ENCODE results near the gene CARS2. TPM values are rescaled to one million over a fixed set of nuclear protein-coding genes. Genes with fewer than 3 reads are reported as not detected.
A peak's percentile ranks its signal among the peaks of the same experiment; 100 is the strongest.
"Not testable (repeated sequence)": the region's sequence is repeated elsewhere in the genome, so short reads cannot be mapped to it uniquely, and the experiment has no call there.

The CARS2 gene
- polyA plus RNA-seq, 3 donors from 2014 or later, result 40.8 to 54.5 (median 40.8) TPM

DNA sequence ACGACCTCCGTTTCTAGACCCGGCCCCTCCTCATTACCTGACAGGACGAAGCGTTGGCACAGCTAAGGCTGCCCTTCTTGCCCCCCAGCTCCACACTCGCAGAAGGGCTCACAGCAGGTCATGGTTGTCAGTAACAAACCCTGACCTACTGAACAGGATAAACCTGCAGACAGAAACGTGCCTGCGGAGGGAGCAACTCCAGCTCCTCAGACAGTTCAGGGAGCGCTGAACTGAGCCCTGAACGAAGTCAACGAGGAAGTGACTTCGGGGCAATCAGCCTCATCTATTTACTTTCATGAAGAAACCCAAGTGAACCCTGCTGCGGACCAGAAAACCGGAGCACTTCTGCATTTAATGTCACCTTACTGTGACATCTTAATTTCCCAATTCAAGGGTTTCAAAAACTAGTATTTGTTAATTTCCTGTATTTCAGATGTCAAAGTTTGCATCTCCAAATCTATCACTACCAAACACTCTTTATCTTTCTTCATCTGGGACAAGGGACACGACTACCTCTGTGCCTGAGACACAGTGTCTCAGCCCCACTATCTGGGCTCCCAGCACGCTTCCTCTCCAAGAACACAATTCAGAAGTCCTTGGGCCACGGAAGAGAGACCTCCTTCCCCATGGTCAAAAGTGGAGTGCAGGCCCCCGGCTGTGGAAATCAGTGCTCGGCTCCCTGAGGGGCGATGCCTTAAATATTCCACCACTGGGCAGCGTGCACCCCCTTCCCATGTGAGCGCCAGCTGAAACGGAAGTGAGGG, 40.2 kb downstream of the CARS2 start:
- H3K27ac Mint-ChIP-seq, result no peak overlapping the region
- peaks cover 22 to 69% (median 35%) of the 10 kb centered on the region in 3 donors for H3K36me3 Mint-ChIP-seq
- peaks cover 0 to 1% (median 0%) of the 10 kb centered on the region in 3 donors for H3K27me3 Mint-ChIP-seq (ENCODE audit: low read depth in 3 of 3)
- H3K4me3 Mint-ChIP-seq, result no peak overlapping the region
- no peaks in the 10 kb centered on the region for H3K9me3 Mint-ChIP-seq
- peaks cover 0 to under 1% of the 10 kb centered on the region in 2 donors for H3K4me1 Mint-ChIP-seq
- DNase-seq, result no peak

DNA sequence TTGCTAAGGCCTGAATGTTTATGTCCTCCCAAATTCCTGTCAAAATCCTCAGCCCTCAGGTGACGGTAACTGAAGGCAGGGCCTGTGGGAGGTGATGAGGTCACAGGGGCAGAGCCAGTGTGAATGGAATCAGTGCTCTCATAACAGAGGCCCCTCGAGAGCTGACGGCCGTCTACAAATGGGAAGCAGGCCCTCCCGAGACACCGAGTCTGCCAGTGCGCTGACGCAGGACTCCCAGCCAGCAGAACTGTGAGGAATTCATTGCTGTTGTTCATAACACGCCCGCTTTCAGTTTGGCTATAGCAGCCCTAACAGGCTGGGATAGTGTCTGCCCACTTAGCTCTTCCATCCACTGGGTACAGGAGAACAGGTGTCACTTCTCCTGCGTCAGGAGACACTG, 41.2 kb downstream of the CARS2 start:
- H3K4me1 Mint-ChIP-seq, result peaks cover 0 to 7% of the 10 kb centered on the region in 2 donors
- peaks cover 27 to 67% (median 39%) of the 10 kb centered on the region in 3 donors for H3K36me3 Mint-ChIP-seq
- no peak for DNase-seq
- H3K4me3 Mint-ChIP-seq, result no peak overlapping the region
- no peak overlapping the region for H3K27ac Mint-ChIP-seq
- no peaks in the 10 kb centered on the region for H3K9me3 Mint-ChIP-seq
- H3K27me3 Mint-ChIP-seq (ENCODE audit: low read depth in 3 of 3), result peaks cover 0 to 1% (median 0%) of the 10 kb centered on the region in 3 donors

DNA sequence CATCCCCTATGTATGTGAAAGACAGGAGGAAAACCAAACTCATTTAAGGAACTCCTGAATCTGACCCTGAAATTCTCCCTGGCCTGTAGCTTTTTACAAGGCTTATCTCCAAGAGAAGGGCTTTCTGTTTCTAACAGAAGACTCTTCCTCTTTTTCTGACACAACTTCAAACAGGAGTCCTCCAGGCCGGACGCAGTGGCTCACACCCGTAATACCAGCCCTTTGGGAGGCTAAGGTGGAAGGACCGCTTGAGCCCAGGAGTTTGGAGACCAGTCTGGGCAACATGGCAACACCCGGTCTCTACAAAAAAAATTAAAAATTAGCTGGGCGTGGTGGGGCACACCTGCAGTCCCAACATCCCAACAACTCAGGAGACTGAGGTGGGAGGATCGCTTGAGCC, 41.9 kb downstream of the CARS2 start:
- Mint-ChIP-seq H3K27me3 (ENCODE audit: low read depth in 3 of 3) (peaks cover 0 to 1% (median 0%) of the 10 kb centered on the region in 3 donors), H3K27ac (no peak overlapping the region), H3K4me3 (no peak overlapping the region), H3K9me3 (no peaks in the 10 kb centered on the region), H3K4me1 (peaks cover 4 to 13% of the 10 kb centered on the region in 2 donors), H3K36me3 (peaks cover 27 to 65% (median 41%) of the 10 kb centered on the region in 3 donors)
- DNase-seq, result no peak

DNA sequence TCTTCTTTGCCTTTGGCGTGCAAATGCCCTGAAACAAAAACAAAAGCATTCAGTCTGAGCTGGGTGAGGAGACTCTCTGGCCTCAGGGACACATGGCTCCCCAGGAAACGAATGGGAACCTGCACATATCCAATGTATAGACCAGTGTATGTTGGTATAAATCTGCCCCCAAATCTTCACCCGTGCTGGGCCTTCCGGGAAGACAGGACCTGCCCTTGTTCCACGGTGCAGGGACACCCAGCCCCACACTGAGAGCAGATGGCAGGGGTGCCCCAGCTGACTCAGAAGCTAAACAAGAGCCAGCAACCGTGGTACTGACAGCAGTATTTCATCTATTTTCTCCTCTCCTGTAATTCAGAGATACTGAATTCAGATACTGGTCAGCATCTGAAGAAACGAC, 42.4 kb downstream of the CARS2 start:
- Mint-ChIP-seq H3K4me3 (no peak overlapping the region), H3K27ac (peak overlapping the region in 1 of 6 donors; percentile 8), H3K27me3 (ENCODE audit: low read depth in 3 of 3) (peaks cover 0 to 1% (median 0%) of the 10 kb centered on the region in 3 donors), H3K9me3 (no peaks in the 10 kb centered on the region), H3K36me3 (peaks cover 27 to 61% (median 43%) of the 10 kb centered on the region in 3 donors), H3K4me1 (peaks cover 7 to 17% of the 10 kb centered on the region in 2 donors)
- DNase-seq, result no peak

DNA sequence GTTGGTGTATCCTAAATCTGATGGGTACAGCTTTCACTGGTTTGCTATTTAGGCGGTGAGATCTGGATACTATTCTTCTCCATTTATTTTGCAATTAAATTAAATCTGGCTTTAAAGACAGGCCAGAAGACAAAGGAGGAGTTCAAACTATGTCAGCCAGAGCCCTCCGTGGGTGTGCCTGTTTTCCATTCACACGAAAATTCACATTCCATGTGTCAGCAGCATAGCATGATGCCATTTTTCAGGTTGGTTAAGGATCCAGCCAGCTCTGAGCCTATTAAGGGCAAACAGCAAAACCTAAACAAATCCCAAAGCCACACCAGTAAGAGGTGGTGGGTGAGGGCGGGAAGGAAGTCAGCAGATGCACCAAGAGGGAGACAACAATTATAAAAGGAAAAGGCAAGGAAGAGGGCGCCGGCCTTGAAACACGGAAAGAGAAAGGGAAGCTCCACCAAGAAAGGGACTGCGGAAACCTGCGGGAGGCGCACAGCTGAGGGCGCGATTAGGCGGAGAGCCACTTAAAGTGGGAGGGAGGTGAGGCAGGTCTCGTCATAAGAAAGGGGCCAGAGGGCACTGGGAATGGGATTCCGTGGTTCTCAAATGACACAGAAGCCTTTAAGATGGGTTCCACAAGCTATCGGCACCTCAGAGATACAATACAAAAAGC, 43.0 kb downstream of the CARS2 start:
- Mint-ChIP-seq H3K4me3 (no peak overlapping the region), H3K9me3 (no peaks in the 10 kb centered on the region), H3K4me1 (peaks cover 12 to 22% of the 10 kb centered on the region in 2 donors), H3K27me3 (ENCODE audit: low read depth in 3 of 3) (peaks cover 0 to 1% (median 0%) of the 10 kb centered on the region in 3 donors), H3K27ac (no peak overlapping the region), H3K36me3 (peaks cover 27 to 67% (median 48%) of the 10 kb centered on the region in 3 donors)
- no peak for DNase-seq

DNA sequence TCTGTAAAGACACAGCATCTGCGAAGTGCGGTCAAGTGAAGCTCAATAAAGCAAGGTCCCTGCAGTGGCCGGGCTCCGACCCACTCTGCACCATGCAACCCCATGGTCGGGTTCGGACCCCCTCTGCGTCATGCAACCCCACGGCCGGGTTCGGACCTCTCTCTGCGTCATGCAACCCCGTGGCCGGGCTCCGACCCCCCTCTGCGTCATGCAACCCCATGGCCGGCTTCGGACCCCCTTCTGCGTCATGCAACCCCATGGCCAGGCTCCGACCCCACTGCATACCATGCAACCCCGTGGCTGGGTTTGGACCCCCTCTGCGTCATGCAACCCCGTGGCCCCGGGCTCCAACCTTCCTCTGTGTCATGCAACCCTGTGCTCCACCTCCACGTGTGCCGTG, 43.8 kb downstream of the CARS2 start:
- DNase-seq, result no peak
- Mint-ChIP-seq H3K4me3 (no peak overlapping the region), H3K36me3 (peaks cover 20 to 64% (median 50%) of the 10 kb centered on the region in 3 donors), H3K27ac (no peak overlapping the region), H3K9me3 (no peaks in the 10 kb centered on the region), H3K27me3 (ENCODE audit: low read depth in 3 of 3) (peaks cover 0 to 1% (median 0%) of the 10 kb centered on the region in 3 donors), H3K4me1 (peaks cover 21 to 31% of the 10 kb centered on the region in 2 donors)

DNA sequence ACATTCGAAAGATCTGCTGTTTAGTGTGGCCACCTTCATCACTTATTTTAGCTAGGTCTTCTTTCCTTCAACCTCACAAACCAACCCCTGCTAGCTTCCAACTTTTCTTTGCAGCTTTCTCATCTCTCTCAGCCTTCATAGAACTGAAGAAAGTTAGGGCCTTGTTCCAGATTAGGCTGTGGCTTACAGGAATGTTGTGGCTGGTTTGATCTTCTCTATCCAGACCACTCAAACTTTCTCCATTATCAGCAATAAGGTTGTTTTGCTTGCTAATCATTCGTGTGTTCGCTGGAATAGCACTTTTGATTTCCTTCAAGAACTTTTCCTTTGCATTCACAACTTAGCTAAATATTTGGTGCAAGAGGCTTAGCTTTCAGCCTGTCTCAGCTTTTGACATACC, 44.7 kb downstream of the CARS2 start:
- no peak for DNase-seq
- H3K4me3 Mint-ChIP-seq, result no peak overlapping the region
- H3K4me1 Mint-ChIP-seq, result peaks cover 26 to 33% of the 10 kb centered on the region in 2 donors
- no peak overlapping the region for H3K27ac Mint-ChIP-seq
- H3K36me3 Mint-ChIP-seq, result peaks cover 16 to 59% (median 44%) of the 10 kb centered on the region in 3 donors
- peaks cover 0 to 1% (median 0%) of the 10 kb centered on the region in 3 donors for H3K27me3 Mint-ChIP-seq (ENCODE audit: low read depth in 3 of 3)
- no peaks in the 10 kb centered on the region for H3K9me3 Mint-ChIP-seq

DNA sequence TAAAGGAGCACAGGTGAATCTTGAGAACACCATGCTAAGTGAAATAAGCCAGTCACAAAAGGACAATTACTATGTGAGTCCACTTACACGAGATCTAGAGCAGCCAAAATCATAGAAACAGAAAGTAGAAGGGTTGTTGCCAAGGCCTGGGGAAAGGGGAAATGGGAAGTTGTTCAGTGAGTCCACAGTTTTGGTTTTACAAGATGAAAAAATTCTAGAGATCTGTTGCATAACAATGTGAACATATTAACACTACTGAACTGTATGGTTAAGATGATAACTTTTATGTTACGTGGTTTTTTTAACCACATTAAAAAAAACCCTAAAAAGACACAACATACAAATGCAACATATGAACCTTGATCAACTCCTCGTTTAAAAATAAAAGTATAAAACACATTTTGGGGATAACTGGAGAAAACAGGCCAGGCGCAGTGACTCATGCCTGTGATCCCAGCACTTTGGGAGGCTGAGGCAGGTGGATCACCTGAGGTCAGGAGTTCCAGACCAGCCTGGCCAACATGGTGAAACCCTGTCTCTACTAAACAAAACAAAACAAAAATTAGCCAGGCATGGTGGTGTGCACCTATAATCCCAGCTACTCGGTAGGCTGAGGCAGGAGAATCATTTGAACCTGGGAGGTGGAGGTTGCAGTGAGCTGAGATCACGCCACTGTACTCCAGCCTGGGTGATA, 47.6 kb downstream of the CARS2 start:
- H3K27ac Mint-ChIP-seq, result peak overlapping the region; percentile 20 to 57 (median 28)
- H3K4me3 Mint-ChIP-seq, result peak overlapping the region in 2 of 5 donors; percentile 1 to 50
- not testable (repeated sequence) for H3K27me3 Mint-ChIP-seq (ENCODE audit: low read depth in 3 of 3); H3K9me3 Mint-ChIP-seq
- peaks cover 18 to 55% (median 54%) of the 10 kb centered on the region in 3 donors for H3K36me3 Mint-ChIP-seq
- peak; percentile 17 to 26 (median 18) for DNase-seq
- peaks cover 31 to 40% of the 10 kb centered on the region in 2 donors for H3K4me1 Mint-ChIP-seq

DNA sequence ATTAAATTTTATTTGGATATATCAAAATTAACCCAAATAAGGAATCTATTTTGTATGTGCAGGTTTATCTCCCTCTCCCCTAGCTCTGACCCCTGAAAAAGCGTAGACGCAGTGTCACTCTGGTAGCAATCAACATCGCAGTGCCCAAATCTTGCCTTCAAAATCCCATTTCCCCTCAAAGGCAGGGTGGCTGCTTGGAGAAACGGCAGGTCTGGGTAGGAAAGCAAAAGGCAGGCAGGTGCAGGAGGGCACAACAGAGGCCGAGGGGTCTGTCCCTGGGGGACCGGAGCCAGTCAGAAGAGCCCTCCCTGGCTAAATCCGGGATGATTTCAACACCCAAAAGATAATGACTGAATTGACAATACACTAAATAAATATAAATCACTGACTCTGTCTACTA, 48.7 kb downstream of the CARS2 start:
- DNase-seq, result no peak
- H3K27me3 Mint-ChIP-seq (ENCODE audit: low read depth in 3 of 3), result peaks cover 0 to 7% (median 2%) of the 10 kb centered on the region in 3 donors
- peaks cover 32 to 43% of the 10 kb centered on the region in 2 donors for H3K4me1 Mint-ChIP-seq
- H3K4me3 Mint-ChIP-seq, result no peak overlapping the region
- peak overlapping the region in 1 of 6 donors; percentile 42 for H3K27ac Mint-ChIP-seq
- no peaks in the 10 kb centered on the region for H3K9me3 Mint-ChIP-seq
- peaks cover 9 to 44% (median 44%) of the 10 kb centered on the region in 3 donors for H3K36me3 Mint-ChIP-seq

DNA sequence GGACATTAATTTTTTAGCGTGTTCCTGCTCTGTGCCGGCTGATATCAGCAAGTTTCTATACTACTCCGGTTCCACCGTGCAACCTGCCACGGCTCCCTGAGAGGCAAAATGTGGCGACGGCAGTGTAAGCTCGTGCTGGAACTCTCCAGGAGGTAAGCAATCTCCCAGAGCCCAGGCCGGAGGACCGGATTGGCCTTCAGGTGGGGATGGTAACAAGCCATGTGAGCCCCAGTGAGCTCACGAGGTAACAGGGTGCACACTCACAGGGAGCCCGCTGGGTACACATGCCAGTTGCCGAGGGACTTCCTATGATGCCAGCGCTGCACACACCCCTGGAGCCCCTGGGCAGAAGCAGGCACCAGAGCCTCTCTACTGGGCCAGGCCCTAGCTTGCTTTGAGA, 52.1 kb downstream of the CARS2 start:
- Mint-ChIP-seq H3K4me1 (peaks cover 28% of the 10 kb centered on the region in 2 donors), H3K4me3 (no peak overlapping the region), H3K9me3 (no peaks in the 10 kb centered on the region), H3K27me3 (ENCODE audit: low read depth in 3 of 3) (peaks cover 2 to 6% (median 2%) of the 10 kb centered on the region in 3 donors), H3K27ac (no peak overlapping the region), H3K36me3 (peaks cover 3 to 33% (median 32%) of the 10 kb centered on the region in 3 donors)
- no peak for DNase-seq

DNA sequence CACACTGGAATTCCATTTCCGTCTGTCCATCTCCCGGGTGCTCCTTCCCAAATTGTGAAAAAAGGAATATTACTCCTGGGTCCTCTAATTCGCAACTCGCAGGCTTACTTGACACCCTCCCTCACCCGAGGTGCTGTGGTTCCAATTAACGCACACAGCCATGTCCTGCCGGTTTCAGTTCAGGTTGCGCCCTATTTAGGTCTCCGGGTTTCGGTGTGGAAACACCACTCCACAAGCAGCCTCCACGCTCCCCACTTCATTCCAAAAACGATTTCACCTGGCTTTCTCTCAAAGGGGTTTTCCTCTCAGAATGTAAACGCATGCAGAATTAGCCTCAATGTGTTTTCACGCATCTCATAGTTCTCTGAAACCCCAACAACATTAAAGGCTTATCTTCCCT, 52.6 kb downstream of the CARS2 start:
- H3K4me3 Mint-ChIP-seq, result no peak overlapping the region
- peaks cover 23 to 24% of the 10 kb centered on the region in 2 donors for H3K4me1 Mint-ChIP-seq
- H3K36me3 Mint-ChIP-seq, result peaks cover 3 to 31% (median 30%) of the 10 kb centered on the region in 3 donors
- DNase-seq, result no peak
- H3K27ac Mint-ChIP-seq, result peak overlapping the region in 2 of 6 donors; percentile 40 to 55
- peaks cover 2 to 7% (median 2%) of the 10 kb centered on the region in 3 donors for H3K27me3 Mint-ChIP-seq (ENCODE audit: low read depth in 3 of 3)
- no peaks in the 10 kb centered on the region for H3K9me3 Mint-ChIP-seq

DNA sequence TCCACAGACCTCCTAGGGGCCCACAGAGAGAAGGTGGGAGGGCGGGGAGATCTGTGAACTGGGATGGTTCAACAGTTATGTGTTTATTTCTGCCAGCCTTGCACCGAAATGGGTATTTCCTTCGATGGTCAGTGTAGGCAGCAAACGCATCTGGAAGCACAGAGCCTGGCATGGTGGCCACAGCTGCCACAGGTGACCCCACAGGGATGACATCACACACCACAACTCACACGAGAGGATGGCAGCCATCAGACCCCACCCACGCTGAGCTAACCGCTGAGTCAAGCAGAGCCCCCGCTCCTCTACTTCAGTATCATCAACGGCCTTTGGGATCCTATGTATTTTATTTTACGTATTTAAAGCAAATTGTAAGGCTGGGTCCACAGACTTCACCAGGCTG, 53.2 kb downstream of the CARS2 start:
- Mint-ChIP-seq H3K27me3 (ENCODE audit: low read depth in 3 of 3) (peaks cover 2 to 8% (median 2%) of the 10 kb centered on the region in 3 donors), H3K4me3 (no peak overlapping the region), H3K27ac (no peak overlapping the region), H3K4me1 (peaks cover 18 to 19% of the 10 kb centered on the region in 2 donors), H3K36me3 (peaks cover 3 to 26% (median 25%) of the 10 kb centered on the region in 3 donors), H3K9me3 (no peaks in the 10 kb centered on the region)
- DNase-seq, result no peak

DNA sequence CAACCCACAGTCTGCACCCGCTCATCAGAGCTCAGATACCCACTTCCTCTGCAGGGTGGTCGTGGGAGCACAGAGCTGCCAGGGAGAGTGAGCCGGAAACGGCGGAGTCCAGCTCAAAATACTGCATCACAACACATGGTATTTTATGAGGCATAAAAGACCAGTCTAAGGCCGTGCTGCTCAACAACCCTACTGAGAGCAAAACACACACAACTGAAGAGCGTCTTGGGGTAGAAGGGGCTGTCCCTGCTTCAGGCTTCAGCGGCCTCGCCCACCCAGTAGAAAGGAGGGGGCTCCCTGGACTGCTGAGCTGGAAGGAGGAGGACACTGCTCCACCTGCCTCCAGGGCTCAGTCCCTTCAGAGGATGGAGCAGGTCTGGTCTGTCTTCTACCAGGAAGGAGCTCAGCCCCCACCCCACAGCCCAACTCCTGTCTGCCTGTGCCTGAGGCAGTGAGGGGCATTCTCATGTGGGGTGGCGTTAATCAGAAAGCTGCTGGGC, 53.6 kb downstream of the CARS2 start:
- Mint-ChIP-seq H3K4me3 (no peak overlapping the region), H3K27me3 (ENCODE audit: low read depth in 3 of 3) (peaks cover 2 to 8% (median 2%) of the 10 kb centered on the region in 3 donors), H3K36me3 (peaks cover 3 to 28% (median 20%) of the 10 kb centered on the region in 3 donors), H3K27ac (no peak overlapping the region), H3K4me1 (peaks cover 13 to 14% of the 10 kb centered on the region in 2 donors), H3K9me3 (no peaks in the 10 kb centered on the region)
- no peak for DNase-seq
